GM18499 (cell line): Measurements from ENCODE around the gene FLYWCH2.

Experiments
- ATAC-seq: cut with Tn5 transposase; IDR thresholded peaks from one replicate; pipeline ENCODE4 v1.9.1; 2021; ENCODE audit warnings: moderate number of reproducible peaks; ENCODE audit not compliant: insufficient read depth, unreplicated experiment

Gene FLYWCH2

GRCh38 chr16:2882650-2883457 lies at the start of gene FLYWCH2:
Gene FLYWCH2 (plus strand): TSS chr16:2883215. CDS start chr16:2896450, 13,235 bp downstream.
- peak; percentile 69 for ATAC-seq

DNA sequence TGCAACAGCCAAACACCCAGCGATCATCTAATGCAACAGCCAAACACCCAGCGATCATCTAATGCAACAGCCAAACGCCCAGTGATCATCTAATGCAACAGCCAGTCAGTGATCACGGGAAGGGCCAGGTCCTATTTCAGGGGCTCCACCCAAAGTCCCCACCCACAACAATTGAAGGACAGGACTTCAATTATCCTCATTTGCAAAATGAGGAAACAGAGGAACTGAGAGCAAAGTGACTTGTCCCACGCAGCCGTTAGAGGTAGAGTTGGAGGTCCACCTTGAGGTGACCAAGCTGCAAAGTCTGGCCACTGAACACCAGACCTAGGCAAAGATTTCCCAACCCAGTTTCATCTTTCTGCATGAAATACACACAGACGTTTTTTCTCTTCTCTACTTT lies 49.2 kb upstream of the FLYWCH2 start:
- ATAC-seq, result no peak

DNA sequence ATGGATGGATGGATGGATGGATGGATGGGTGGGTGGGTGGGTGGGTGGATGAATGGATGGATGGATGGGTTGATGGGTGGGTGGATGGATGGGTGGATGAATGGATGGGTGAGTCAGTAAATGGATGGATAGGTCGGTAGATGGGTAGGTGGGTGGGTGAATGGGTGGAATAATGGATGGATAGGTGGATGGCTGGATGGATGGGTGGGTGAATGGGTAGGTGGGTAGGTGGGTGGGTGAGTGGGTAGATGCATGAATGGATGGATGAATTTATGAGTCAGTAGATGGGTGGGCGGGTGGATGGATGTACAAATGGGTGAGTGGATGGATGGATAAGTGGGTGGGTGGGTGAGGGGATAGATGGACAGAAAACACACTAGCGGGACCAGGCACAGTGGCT lies 48.0 kb upstream of the FLYWCH2 start:
- ATAC-seq, result no peak

GRCh38 chr16:2835638-2836493 lies 47.1 kb upstream of the FLYWCH2 start:
- no peak for ATAC-seq

DNA sequence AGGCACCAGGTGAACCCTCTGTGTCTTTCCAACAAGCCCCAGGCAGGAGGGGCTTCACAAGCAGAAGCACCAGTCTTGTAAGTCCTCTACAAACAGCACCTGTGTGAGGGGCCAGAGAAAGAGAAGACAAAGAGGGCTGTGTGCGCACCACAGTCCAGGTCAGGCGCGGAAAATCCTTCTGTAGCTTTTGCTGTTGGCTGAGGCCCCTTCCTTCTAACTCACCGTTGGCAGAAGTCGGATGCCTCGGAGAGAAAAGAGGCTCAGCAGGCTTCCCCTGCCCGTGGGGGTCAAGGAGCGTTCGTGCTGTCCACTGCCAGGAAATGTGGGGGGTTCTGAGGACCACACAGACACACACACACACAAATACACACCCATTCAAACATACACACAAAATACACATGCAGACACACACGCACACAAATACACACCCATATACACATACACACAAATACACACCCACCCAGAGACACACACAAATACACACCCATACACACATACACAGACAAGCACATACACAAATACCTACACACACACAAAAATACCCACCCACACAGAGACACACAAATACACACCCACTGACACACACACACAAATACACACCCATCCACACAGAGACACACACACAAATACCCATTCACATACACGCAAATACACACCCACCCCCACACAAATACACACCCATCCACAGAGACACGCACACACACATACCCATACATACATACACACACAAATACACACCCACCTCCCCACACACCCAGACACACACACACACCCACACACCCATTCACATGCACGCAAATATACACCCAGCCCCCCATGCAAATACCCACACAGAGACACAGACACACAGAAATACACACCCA lies 46.1 kb upstream of the FLYWCH2 start:
- no peak for ATAC-seq

DNA sequence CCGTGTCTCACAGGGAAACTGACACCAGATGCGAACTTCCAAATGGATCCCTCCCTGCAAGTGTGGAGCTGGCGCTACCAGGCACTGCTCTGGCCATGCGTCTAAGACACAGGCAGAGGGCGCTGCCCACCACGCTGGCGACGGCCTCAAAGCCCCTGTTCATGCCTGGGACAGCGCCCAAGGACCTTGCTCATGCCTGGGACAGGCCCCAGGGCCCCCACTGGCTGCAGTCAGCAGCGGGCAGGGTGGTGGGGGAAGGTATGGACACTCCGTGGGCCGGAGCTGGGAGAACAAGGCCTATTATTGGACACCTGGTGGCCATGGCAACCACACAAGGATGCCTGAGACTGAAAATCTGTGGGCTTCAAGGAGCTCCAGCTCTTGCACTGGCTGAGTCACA lies 44.1 kb upstream of the FLYWCH2 start:
- no peak for ATAC-seq

DNA sequence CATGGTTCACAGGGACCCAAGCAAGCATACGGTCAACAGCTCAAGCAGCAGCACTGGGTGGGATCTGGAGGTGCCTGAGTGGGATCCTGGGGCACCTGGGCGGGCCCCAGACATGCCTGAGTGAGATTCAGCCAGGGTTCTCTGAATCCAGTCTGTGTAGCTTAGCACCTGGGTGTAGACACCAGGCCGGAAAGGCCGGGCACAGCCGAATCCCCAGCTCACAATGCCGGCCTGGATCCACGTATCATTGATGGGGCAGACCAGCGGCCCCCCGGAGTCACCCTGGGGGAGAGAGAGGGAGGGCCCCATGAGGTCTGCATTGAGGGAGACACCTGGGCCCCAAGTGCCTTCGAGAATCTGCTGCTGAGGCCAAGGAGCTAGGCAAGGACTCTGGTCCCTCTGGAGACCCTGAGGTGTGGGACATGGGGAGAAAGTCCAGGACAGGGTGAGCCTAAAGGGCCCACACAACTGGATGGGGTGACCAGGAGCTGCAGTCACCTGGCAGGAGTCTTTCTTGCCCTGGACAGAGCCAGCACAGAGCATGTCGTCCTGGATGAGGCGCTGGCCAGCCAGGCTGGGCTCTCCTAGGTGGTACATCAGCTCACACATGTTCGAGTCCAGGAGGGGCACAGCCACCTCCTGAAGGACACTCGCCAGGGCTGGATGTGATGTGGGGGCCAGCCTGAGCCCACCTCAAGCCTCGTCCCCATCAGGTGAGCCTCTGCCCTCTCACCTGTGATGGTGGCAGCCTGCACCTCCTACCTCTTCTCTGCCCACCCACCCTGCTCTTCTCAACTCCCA lies 43.2 kb upstream of the FLYWCH2 start:
- no peak for ATAC-seq

- ATAC-seq, result no peak
These were observed 42.1 kb upstream of the FLYWCH2 start for GRCh38 chr16:2840914-2841313.

DNA sequence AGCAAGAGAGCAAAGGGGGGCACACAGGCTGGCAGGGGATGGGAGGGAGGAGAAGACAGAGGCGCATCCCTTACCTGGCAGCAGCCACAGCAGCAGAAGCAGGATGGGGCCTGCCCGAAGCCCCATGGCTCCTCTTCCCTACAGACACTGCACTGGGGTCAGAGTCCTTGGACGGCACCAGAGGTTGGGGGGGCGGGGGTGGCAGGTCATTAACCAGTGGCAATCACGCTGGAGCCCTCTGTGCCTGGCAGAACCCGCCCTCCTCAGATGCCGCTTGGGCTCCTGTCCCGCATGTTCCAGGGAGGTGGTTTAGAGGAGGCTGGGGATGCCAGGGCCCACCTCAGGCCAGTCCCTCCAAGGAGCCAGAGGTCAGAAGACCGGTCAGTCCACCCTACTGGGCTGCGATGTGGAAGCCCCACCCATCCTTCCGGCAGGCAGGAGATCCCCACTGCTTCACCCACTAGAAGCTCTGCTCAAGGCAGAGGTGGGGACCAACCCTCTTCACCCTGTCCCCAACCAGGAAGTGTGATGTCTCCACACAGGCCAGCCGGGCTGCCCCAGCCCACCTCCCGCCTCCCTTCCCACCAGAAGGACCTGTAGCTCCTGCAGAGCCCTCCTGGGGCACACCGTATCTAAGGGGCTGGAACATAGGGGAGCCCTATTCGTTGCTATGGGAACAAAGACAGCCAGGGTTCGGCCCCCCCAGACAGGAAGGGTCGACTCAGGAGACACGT lies 41.2 kb upstream of the FLYWCH2 start:
- no peak for ATAC-seq

DNA sequence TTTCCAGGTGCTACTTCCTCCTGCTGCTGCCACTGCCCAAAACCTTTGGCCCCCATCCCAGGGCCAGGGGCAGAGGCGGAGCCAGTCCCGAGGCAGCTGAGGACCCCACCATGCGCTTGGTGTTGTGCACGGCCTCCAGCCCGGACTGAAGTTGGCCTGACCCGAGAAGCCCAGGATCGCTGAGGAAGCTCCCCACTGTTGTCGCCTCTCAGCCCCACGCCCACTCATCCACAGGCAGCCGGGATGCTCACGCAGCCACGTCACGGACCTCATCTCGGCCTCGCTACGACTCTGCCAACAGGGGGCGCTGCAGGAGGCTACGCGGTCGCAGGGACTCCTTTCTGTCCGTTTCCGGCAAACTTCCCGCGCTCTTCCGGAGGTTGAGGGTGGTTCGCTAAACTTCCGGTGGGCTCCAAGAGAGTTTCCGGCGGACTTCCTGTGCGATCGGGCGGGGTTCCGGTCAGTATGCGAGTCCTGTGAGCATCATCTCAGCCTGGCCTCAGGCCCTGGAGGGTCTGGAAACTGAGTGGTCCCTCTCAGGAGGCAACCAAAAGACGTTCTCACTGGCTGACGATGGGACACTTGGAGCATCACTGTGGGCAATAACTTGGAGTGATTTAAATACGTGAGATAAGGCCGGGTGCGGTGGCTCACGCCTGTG lies 40.5 kb upstream of the FLYWCH2 start:
- no peak for ATAC-seq

- no peak for ATAC-seq
These were observed 39.5 kb upstream of the FLYWCH2 start for GRCh38 chr16:2843526-2843925.

DNA sequence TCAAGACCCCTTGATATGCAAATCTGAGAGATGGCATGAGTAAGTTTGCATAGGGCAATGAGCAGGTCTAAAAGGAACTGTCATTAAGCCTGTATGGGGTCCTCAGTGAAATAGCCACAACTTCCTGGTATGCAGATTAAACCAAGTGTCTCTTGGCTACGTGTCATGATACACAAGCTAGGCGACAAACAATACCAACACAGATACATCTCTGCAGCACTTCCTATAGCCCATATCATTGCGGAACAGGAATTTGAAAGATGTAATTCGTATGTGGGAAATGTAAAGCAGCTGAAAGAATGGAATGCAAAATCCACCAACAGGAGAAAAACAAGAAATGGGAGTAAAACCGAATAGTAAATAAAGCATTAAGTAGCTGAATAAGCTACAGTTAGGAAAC lies 37.9 kb upstream of the FLYWCH2 start:
- no peak for ATAC-seq

GRCh38 chr16:2846511-2847310 lies 36.3 kb upstream of the FLYWCH2 start:
- no peak for ATAC-seq

- no peak for ATAC-seq
These were observed 33.9 kb upstream of the FLYWCH2 start for GRCh38 chr16:2848933-2849725.

- no peak for ATAC-seq
These were observed 30.8 kb upstream of the FLYWCH2 start for GRCh38 chr16:2852003-2852730.

DNA sequence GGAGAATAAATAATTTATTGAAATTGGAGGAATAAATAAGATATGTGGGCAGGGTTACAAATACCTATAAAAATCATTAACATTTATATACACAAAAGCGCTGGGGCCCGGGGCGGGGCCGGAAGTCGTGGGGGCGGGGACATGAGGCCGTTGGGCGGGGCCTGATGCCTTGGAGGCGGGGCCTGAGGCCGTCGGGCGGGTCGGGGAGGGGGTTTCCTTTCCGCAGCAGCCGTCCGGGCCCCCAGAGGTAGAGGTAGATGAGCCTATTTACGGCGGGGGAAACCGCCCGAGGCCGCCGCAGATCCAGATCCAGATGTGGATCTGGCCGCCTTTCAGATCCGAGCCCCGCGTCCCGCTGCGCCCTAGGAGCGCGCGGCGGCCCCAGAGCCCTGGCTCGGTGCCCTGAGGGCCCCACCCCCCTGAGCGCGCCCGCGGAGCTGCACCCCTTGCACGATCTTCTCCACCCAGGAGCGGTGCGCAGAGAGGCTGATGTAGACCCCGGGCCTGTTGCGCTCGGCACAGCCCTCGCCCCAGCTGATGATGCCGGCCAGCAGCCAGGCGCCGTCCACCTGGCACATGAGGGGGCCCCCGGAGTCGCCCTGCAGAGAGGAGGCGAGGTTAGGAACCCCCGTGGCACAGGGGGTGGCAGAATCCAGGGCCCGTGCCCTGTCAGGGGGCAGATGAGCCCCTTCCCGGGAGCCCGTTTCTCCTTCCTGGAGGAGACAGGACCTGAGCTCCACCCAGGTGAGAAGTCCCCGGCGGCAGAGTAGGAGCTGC lies 30.1 kb upstream of the FLYWCH2 start:
- no peak for ATAC-seq
